GM21529 (cell line): ENCODE data around the gene SKIL.

Experiments
- ATAC-seq: cut with Tn5 transposase; IDR thresholded peaks from one replicate; pipeline ENCODE4 v1.9.1; 2021; ENCODE audit not compliant: unreplicated experiment

SKIL gene

GRCh38 chr3:170391108-170391507, 33.6 kb downstream of the SKIL start:
- no peak for ATAC-seq

GRCh38 chr3:170397685-170398084, 40.2 kb downstream of the SKIL start:
- ATAC-seq = no peak

- no peak for ATAC-seq
Measured at GRCh38 chr3:170405101-170405500, 47.6 kb downstream of the SKIL start.

- ATAC-seq = no peak
Measured at GRCh38 chr3:170410428-170411029, 53.0 kb downstream of the SKIL start.

- ATAC-seq = no peak
Measured at GRCh38 chr3:170413291-170413690, 55.8 kb downstream of the SKIL start.

- ATAC-seq = no peak
Measured at GRCh38 chr3:170414202-170414663, 56.7 kb downstream of the SKIL start.

- ATAC-seq = no peak
Measured at GRCh38 chr3:170417090-170417489, 59.6 kb downstream of the SKIL start.

GRCh38 chr3:170418422-170419398, 61.2 kb downstream of the SKIL start, which contains the start of gene CLDN11:
Gene CLDN11, plus strand, starts transcription at chr3:170418868. Its CDS starts 199 bp downstream, at chr3:170419067.
- ATAC-seq = no peak

- ATAC-seq = no peak
Measured at GRCh38 chr3:170419557-170420087, 62.1 kb downstream of the SKIL start.

GRCh38 chr3:170420307-170420821, 62.8 kb downstream of the SKIL start:
- no peak for ATAC-seq

- no peak for ATAC-seq
Measured at GRCh38 chr3:170421111-170421641, 63.7 kb downstream of the SKIL start.

GRCh38 chr3:170421758-170422157, 64.2 kb downstream of the SKIL start:
- no peak for ATAC-seq

GRCh38 chr3:170423001-170423615, 65.6 kb downstream of the SKIL start:
- no peak for ATAC-seq

- ATAC-seq = no peak
Measured at GRCh38 chr3:170424879-170425278, 67.4 kb downstream of the SKIL start.

- no peak for ATAC-seq
Measured at GRCh38 chr3:170425491-170426239, 68.2 kb downstream of the SKIL start.

- no peak for ATAC-seq
Measured at GRCh38 chr3:170426240-170426797, 68.8 kb downstream of the SKIL start.

- ATAC-seq = no peak
Measured at GRCh38 chr3:170428095-170428494, 70.6 kb downstream of the SKIL start.

GRCh38 chr3:170429050-170429449, 71.5 kb downstream of the SKIL start:
- no peak for ATAC-seq

GRCh38 chr3:170431054-170431453, 73.5 kb downstream of the SKIL start:
- ATAC-seq = no peak

- ATAC-seq = no peak
Measured at GRCh38 chr3:170432416-170432815, 74.9 kb downstream of the SKIL start.
